Suprapubic skin (tissue), 3 donors: ENCODE data around the gene SCIN.

ENCODE experiments used
- POLR2A ChIP-seq, 2 donors: fragments of 450-650 bp; IDR thresholded peaks; one replicate each; pipeline ENCODE4 v1.6.1; 2017; ENCODE audit warnings: antibody characterized with exemption in 2 of 2, mild to moderate bottlenecking in 2 of 2, moderate library complexity in 2 of 2
- TF ChIP-seq, protein P1 (sequence below), 2 donors: fragments of 200-600 bp in 1 of 2; fragments of 450-650 bp in 1 of 2; sonication (generic) in 1 of 2; IDR thresholded peaks; one replicate each; pipeline ENCODE4 v1.5.1; 2016 to 2019; ENCODE audit warnings: antibody characterized with exemption in 2 of 2, mild to moderate bottlenecking in 1 of 2, moderate library complexity in 1 of 2

DNA sequence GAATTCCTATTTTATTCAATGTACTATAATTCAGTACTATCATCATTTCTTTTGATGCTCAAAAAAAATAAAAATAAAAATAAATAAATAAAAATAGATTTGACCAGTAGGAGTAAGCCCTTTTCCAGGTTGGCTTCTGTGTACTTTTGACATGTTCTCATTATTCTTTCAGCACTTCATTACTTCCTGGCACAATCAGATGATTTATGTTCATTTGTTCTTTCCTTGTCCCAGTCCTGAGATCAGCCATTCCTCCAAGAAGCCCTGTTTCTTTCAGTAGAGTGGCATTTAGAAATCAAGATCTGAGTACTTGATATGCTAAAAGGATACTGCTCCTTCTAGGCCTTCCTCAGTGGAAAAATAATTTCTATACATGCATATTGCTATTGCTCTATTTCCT is 137.8 kb downstream of the SCIN start:
- TF ChIP-seq, protein P1, sequence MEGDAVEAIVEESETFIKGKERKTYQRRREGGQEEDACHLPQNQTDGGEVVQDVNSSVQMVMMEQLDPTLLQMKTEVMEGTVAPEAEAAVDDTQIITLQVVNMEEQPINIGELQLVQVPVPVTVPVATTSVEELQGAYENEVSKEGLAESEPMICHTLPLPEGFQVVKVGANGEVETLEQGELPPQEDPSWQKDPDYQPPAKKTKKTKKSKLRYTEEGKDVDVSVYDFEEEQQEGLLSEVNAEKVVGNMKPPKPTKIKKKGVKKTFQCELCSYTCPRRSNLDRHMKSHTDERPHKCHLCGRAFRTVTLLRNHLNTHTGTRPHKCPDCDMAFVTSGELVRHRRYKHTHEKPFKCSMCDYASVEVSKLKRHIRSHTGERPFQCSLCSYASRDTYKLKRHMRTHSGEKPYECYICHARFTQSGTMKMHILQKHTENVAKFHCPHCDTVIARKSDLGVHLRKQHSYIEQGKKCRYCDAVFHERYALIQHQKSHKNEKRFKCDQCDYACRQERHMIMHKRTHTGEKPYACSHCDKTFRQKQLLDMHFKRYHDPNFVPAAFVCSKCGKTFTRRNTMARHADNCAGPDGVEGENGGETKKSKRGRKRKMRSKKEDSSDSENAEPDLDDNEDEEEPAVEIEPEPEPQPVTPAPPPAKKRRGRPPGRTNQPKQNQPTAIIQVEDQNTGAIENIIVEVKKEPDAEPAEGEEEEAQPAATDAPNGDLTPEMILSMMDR (IDR thresholded peaks at IDR 0.05): no peak
- TF ChIP-seq POLR2A (IDR thresholded peaks at IDR 0.05): no peak
